OCI-LY3 (cell line): ENCODE data around the gene SNX21.

Experiments used
- H2AFZ ChIP-seq: fragments of 200-600, 300-600 bp; shearing (Covaris generic); 2 replicates; pipeline ENCODE4 v1.6.0; 2014; ENCODE audit warnings: antibody characterized with exemption, low read depth, low read length
- H3K27ac ChIP-seq: fragments of 200-600, 300-600 bp; sonication (generic); 2 replicates; pipeline ENCODE4 v1.5.1; 2014; ENCODE audit warnings: mild to moderate bottlenecking, low read length, moderate library complexity, mixed read lengths
- H3K27me3 ChIP-seq: fragments of 200-600, 300-600 bp; sonication (generic); 2 replicates; pipeline ENCODE4 v1.6.1; 2014; ENCODE audit warnings: low read depth, low read length, mixed read lengths
- H3K36me3 ChIP-seq: fragments of 200-600, 300-600 bp; sonication (generic); replicated peaks from 2 replicates; pipeline ENCODE3; 2014; ENCODE audit warnings: low read depth, low read length, mixed read lengths
- H3K4me1 ChIP-seq: fragments of 300-600, 200-600 bp; sonication (generic); 2 replicates; pipeline ENCODE4 v1.6.1; 2014; ENCODE audit warnings: low read length, mixed read lengths
- H3K4me2 ChIP-seq: fragments of 200-600, 300-600 bp; sonication (generic); 2 replicates; pipeline ENCODE4 v1.6.1; 2014; ENCODE audit warnings: low read length, mixed read lengths
- H3K4me3 ChIP-seq: fragments of 300-600, 200-600 bp; sonication (generic); 2 replicates; pipeline ENCODE4 v1.5.1; 2014; ENCODE audit warnings: antibody characterized with exemption, mild to moderate bottlenecking, low read length, moderate library complexity
- H3K79me2 ChIP-seq: fragments of 300-600, 200-600 bp; shearing (Covaris generic); 2 replicates; pipeline ENCODE4 v1.6.1; 2014; ENCODE audit warnings: mild to moderate bottlenecking, low read length, mixed read lengths
- H3K9ac ChIP-seq: fragments of 300-600, 200-600 bp; shearing (Covaris generic); 2 replicates; pipeline ENCODE4 v1.6.0; 2014; ENCODE audit warnings: mild to moderate bottlenecking, low read length, moderate library complexity
- H3K9me3 ChIP-seq: fragments of 200-600, 300-600 bp; shearing (Covaris generic); 2 replicates; pipeline ENCODE4 v1.6.1; 2014; ENCODE audit warnings: low read length, mixed read lengths; ENCODE audit not compliant: insufficient read depth
- H4K20me1 ChIP-seq: fragments of 200-600, 300-600 bp; sonication (generic); 2 replicates; pipeline ENCODE4 v1.6.1; 2016; ENCODE audit warnings: low read length, mixed read lengths; ENCODE audit not compliant: insufficient read depth
- EZH2phosphoT487 ChIP-seq: fragments of 200-600 bp; shearing (Covaris generic); IDR thresholded peaks from 2 replicates; pipeline ENCODE4 v1.6.1; 2018; ENCODE audit warnings: antibody characterized with exemption, mixed run types, low read depth
- TF ChIP-seq, protein P1 (sequence below): fragments of 200-600, 300-600 bp; sonication (generic); IDR thresholded peaks from 2 replicates; pipeline ENCODE4 v1.5.1; 2014; ENCODE audit warnings: antibody characterized with exemption, low read length, low read depth

The SNX21 gene

DNA sequence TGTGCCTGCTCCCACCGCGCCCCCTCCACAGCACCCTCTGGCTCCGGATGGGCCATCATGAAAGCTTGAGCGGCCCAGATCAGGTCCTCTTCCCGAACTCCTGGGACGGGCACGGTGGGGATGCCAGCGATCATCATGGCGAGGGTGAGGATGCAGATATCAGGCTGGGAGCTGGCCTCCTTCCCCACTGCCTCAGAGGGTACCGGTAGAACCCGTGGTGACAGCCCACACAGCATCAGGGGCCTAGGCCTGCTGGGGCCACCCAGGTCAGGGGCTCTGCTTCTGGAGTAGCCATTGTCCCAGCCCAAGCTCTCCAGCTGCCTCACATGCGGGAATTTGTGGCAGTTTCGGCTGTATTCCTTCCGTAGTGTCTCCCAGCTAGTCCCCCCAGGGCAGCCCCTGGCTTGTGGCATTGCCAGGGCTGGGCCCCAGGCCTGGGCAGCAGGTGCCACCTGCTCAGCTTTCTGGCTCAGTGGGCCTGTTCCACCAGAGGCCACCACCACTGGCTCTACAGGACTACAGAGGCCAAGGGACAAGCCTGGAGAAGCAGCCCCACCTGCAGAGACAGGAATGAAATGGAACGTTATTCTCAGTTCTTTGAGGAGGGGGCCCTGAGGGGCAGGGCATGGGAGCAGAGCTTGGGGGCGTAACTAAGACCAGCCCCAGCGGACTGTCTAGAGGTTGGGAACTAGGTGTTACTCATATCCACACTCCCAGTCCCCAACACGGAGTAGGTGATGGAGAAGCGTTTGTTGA is 53.2 kb downstream of the SNX21 start:
- no peaks in the 10 kb centered on the region for H3K27me3 ChIP-seq
- H3K4me1 ChIP-seq, result peaks cover 18% of the 10 kb centered on the region
- H3K9ac ChIP-seq, result no peak overlapping the region
- H3K9me3 ChIP-seq, result no peaks in the 10 kb centered on the region
- no peak overlapping the region for H3K27ac ChIP-seq
- H3K36me3 ChIP-seq, result peaks cover 24% of the 10 kb centered on the region
- no peak overlapping the region for H3K4me2 ChIP-seq
- H3K79me2 ChIP-seq, result peaks cover 12% of the 10 kb centered on the region
- TF ChIP-seq, protein P1, sequence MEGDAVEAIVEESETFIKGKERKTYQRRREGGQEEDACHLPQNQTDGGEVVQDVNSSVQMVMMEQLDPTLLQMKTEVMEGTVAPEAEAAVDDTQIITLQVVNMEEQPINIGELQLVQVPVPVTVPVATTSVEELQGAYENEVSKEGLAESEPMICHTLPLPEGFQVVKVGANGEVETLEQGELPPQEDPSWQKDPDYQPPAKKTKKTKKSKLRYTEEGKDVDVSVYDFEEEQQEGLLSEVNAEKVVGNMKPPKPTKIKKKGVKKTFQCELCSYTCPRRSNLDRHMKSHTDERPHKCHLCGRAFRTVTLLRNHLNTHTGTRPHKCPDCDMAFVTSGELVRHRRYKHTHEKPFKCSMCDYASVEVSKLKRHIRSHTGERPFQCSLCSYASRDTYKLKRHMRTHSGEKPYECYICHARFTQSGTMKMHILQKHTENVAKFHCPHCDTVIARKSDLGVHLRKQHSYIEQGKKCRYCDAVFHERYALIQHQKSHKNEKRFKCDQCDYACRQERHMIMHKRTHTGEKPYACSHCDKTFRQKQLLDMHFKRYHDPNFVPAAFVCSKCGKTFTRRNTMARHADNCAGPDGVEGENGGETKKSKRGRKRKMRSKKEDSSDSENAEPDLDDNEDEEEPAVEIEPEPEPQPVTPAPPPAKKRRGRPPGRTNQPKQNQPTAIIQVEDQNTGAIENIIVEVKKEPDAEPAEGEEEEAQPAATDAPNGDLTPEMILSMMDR, result no peak
- no peak for TF ChIP-seq EZH2phosphoT487
- H4K20me1 ChIP-seq, result no peaks in the 10 kb centered on the region
- H2AFZ ChIP-seq, result no peak overlapping the region
- H3K4me3 ChIP-seq, result no peak overlapping the region

GRCh38 chr20:45887346-45887715 is 53.7 kb downstream of the SNX21 start, which contains the start of gene SPATA25:
SPATA25 (minus strand) TSS chr20:45887622; CDS start chr20:45887590, 32 bp downstream.
- H3K4me1 ChIP-seq, result peaks cover 19% of the 10 kb centered on the region
- H2AFZ ChIP-seq, result no peak within 1 kb of the TSS
- H3K9me3 ChIP-seq, result no peaks in the 10 kb centered on the region
- peaks cover 24% of the 10 kb centered on the region for H3K36me3 ChIP-seq
- H3K79me2 ChIP-seq, result peaks cover 7% of the 10 kb centered on the region; the same call in 1 of the 2 replicates
- no peaks in the 10 kb centered on the region for H3K27me3 ChIP-seq
- H3K4me3 ChIP-seq, result no peak within 1 kb of the TSS
- H3K4me2 ChIP-seq, result no peak within 1 kb of the TSS
- no peaks in the 10 kb centered on the region for H4K20me1 ChIP-seq
- TF ChIP-seq, protein P1, result no peak
- no peak for TF ChIP-seq EZH2phosphoT487
- no peak within 1 kb of the TSS for H3K9ac ChIP-seq
- H3K27ac ChIP-seq, result no peak within 1 kb of the TSS

DNA sequence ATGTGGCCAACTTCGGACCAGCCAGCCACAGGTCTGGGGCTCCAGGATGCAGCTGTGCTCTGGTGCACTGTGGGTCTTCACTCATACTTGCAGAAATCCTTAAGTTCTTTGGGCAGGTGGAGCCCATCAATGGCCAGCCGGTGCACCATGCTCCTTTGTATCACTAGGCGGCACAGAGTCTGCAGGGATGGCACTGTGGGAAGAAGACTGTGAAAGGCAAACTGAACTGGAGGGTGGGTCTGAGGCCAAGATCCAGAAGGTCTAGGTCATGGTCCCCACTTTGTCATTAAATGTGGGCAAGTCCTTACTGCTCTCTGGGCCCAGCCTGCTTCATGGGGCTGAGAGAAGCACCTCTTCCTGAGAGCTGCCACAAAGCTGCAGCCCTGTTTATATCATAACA is 55.1 kb downstream of the SNX21 start:
- no peak overlapping the region for H2AFZ ChIP-seq
- H3K9me3 ChIP-seq, result no peaks in the 10 kb centered on the region
- TF ChIP-seq, protein P1, result no peak
- no peak for TF ChIP-seq EZH2phosphoT487
- no peak overlapping the region for H3K4me2 ChIP-seq
- H3K36me3 ChIP-seq, result peaks cover 12% of the 10 kb centered on the region
- H3K4me3 ChIP-seq, result no peak overlapping the region
- H3K4me1 ChIP-seq, result peaks cover 19% of the 10 kb centered on the region
- no peak overlapping the region for H3K27ac ChIP-seq
- H3K9ac ChIP-seq, result no peak overlapping the region
- H3K27me3 ChIP-seq, result no peaks in the 10 kb centered on the region
- H4K20me1 ChIP-seq, result no peaks in the 10 kb centered on the region
- no peaks in the 10 kb centered on the region for H3K79me2 ChIP-seq

DNA sequence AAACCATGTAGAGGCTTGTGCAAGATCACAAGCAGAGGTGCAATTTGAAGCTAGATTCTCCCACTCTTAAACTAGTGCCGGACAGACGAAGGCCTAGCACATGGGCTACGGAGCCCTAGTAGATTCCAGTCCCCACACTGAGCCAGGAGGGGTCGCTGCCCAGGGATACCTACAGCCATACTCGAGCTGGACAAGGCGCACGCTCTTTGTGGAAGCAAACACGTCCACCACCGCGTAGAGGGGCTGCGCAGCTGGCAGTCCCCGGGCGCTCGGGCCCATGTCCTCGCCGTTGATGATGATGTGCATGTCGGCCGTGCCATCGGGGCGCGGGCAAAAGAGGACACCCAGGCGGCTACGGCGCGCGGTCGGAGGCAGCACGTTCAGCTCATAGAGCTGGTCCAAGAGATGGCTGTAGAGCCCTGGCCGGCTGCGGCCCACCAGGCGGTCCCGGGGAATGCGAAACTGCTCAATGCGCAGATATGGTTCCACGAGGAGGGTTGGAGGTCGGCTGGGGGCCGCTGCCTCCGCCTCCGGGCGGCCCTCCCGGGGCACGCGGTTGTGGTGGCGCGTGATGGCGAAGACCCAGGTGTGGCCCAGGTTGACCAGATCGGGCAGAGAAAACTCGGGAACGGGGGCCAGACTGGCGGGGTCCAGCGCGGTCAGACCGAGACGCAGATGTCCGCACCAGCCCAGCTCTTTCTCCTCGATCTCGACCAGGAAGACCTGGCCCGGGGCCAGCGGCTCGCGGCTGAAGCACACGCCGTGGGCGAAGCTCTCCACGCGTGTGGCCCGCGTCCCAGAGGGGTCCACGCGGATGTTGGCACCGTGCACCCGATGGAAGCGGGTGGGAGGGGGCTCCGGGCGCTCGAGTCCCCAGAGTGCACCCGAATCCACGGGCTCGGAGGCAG is 56.7 kb downstream of the SNX21 start:
- Histone ChIP-seq H3K36me3 (peaks cover 7% of the 10 kb centered on the region), H3K9ac (peak overlapping the region; percentile 64), H2AFZ (peak overlapping the region; percentile 86), H3K4me3 (peak overlapping the region; percentile 84), H4K20me1 (no peaks in the 10 kb centered on the region), H3K27me3 (no peaks in the 10 kb centered on the region), H3K27ac (no peak overlapping the region), H3K4me2 (peak overlapping the region; percentile 89), H3K4me1 (peaks cover 11% of the 10 kb centered on the region), H3K9me3 (no peaks in the 10 kb centered on the region), H3K79me2 (no peaks in the 10 kb centered on the region)
- no peak for TF ChIP-seq EZH2phosphoT487
- TF ChIP-seq, protein P1, result no peak
